CD4-positive, alpha-beta T cell treated with Interleukin-21 for 1 hour (primary cell): ENCODE data around the gene LRRC36.
"Not testable (repeated sequence)": the region's sequence is repeated elsewhere in the genome, so short reads cannot be mapped to it uniquely, and the experiment has no call there.

ENCODE experiments used
- DNase-seq: peaks from one replicate; pipeline ENCODE4 v3.0.0-alpha.2; 2020

Gene LRRC36

DNA sequence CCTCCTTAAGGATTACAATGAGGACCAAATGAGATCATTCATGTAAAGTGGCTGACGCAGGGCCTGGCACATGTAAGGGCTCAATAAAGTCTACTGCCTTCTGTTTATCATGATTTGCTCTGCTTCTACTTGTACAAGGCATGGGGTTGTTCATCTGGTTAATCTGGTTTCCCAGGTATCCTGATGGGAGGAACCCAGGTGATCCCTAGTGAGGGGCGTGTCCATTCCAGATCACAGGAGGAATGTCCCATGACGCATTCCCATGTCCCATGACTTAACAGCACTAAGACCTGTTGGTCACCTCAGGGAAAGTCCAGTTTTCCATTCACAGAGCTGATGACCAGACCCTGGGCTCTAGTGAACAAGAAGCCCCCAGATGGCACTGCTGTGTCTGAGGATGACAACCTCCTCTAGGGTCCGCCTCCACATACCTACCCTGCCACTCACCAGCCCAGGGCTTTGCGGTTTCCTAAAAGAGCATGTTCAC is 78.2 kb downstream of the LRRC36 start:
- no peak for DNase-seq

DNA sequence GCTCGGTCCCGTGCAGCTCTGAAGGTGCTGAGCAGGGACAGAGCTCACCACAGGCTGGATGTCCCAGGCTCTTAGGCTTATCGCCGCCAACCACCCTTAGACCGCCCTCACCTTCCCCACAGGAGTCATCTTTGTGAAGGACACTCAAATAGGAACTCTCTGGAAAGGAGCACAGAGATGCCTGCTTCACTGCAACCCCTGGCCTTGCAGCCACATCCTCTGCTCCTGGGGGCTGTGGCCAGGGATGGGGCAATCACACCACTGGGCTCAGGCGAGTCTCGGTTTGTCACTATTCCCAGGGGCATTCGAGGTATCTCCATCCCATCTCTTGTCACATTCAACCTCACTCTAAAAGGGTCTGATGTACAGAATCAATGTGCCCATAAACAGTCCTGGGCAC is 78.7 kb downstream of the LRRC36 start:
- no peak for DNase-seq

DNA sequence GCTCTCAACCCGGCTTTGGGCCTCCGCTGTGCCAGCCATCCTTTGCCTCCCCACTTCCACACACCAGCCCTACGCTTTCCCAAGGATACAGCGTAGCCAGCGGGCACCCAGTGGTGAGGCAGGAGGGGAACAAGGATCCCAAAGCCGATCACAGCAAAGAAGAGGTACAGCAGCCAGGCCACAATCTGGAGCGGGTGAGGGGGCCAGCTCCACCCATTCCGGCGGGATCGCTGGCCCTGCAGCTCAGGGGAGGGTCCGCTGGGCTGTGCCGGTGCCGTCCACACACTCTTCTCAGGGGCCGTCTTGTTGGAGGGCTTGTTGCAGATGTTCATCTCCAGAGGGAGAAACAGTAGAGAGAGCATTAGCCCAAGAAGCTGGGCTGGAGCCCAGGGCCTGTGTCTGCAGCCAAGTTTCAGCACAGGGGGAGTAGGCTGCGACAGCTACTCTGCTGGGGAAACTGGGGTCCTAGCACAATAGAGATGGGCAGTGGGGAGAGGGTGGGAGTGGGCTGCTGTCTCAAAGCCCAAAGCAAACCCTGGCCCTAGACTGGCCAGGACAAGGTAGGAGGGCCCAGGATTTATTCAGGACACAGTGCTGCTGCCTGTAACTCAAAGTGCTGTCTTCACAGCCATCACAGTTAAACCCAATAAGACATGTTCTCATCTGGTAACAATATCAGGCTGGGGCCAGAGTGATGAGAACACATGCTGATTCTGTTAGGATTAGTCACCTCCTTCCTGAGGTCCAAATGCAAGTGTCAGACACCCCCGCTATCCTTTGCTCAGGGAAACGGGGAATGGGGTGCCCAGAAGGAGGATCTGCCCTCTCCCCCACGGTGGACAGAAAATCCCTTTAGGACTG is 79.7 kb downstream of the LRRC36 start:
- no peak for DNase-seq

DNA sequence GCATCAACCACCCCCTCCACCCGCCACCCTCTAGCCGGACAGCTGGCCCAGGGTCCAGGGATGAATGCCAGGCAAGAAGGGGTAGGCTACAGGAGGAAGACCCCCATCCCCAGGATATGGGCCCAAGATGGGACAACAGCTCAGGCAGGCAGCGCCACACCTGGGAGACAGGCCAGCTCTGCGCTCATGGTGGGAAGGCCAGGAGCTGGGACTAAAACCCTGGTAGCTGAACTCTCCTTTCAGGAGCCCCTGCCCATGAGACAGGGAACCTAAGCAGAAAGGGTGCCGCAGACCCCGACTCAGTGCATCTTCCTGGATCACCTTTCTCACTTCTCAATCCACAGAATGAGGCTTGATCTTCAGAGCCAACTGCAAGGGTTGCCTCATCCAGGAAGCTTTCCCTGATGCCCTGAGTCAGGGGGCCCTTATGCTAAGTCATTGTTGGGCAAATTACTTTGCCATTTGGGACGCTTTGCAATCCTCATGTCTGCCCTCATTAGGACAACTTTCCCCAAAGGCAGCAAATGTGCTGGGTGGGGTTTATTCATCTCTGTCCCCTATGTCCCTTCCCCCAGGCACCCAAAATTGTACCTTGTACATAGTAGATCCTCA is 80.7 kb downstream of the LRRC36 start:
- DNase-seq = no peak

DNA sequence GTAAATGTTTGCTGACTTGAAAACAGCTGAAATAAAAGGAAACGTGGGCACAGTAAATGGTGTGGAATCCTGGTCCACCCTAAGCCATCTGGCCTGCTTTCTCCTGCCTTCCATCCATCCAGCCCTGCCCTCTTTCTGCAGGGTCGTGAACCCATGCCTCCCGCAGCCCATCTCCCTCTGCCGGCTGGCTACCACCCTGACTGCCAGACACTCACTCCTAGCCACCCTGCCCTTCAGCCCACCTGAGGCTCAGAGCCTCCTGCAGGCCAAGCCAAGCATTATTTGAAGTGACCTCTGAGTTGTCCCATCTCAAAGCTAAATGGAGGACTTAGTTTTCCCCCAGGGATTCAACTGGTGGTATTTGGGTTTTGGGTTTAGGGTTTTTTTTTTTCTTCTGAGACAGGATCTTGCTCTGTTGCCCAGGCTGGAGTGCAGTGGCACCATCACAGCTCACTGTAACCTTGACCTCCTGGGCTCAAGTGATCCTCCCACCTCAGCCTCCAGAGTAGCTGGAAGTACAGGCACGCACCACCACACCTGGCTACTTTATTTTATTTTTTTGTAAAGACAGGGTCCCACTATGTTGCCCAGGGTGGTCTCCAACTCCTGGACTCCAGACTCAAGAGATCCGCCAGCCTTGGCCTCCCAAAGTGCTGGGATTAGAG is 81.3 kb downstream of the LRRC36 start:
- DNase-seq = no peak

DNA sequence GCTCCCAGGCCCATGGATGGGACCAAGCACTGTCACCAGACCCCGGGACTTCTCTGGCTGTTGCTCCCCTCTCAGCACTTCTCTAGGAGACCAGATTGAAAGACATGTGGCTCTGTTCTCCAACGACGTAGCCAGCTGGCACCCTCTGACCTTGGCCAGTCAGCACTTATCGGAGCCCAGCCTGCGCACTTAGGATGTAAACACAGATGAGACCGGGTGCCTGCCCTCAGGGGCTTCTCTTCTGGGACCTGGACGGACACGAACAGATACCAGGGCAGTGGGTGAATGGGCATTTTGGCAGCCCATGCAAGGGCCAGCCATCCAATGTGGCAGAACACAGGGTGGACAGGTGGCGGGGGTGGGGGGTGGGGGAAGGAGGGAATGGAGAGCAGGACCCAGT is 83.0 kb downstream of the LRRC36 start:
- no peak for DNase-seq

DNA sequence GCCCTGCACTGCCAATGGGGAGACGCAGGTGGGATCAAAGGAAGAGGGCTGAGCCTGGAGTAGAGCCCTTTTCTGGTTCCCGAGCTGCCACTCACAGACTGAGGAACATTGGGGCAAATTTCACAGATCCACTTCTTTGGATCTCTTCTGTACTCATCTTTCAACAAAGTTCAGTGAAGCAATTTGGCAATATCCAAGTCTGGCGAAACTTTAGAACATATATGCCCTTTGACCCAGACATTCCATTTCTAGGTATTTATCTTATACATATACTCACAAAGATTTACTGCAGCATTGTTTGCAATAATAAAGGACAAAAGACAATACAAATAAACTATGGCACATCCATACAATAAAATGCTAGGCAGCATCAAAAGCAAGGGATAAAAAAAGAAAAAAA is 84.7 kb downstream of the LRRC36 start:
- no peak for DNase-seq

DNA sequence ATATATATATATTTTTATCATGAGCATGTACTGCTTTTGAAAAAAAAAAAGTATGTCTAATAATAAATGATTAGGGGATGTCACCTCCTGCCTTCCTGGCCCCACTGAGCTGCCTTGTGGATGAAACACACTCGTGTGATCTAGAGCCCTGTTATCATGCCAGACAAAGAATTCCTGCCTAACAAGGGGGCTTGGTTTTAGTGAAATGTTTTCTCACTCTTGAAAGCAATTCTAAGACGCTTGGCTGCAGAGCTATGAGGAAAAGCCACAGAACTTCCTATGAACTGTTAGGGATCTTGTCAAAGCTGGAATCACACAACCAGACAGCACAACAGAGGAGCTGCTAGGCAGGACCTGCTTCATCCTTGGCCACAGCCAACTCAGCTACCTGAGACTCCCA is 85.7 kb downstream of the LRRC36 start:
- DNase-seq = no peak

DNA sequence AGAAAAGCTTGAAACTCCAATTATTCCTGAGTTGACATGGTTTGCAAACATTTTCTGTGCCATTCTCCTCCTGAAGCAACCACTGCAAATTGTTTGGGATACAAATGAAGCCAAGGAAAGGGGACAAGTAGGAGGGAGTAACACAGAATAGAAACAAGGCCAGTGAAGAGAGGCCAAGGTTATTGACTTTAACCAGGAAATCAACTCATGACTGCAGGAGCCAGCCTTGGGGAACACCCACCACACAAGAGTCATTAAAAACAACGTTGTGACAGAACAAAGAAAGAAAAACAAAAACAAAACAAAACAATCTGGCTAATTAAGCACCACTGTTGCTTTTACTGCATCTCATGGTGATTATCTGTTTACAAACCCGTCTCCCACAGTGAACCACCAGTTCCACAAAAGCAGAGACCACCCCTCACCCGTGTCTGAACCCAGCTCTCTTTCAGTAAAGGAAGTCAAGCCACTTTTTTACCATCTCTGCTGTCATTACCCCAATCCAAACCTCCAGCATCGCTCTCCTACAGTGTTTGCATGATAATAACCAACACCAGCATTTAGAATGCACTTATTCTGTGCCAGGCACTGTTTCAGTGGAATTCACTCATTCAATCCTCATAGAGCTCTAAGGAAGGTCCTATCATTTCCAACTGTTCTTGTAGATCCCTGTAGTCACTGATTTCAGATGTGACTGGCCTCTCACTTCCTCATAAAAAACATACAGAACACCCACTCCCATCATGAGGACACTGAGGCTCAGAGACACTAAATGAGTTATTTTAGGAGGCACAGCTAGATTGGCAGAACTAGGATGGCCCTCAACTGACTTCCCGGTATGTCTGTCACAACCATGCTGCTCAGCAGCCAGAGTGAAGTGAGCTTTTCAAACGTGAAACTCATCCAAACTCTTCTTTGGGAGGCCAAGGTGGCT is 87.6 kb downstream of the LRRC36 start:
- no peak for DNase-seq

DNA sequence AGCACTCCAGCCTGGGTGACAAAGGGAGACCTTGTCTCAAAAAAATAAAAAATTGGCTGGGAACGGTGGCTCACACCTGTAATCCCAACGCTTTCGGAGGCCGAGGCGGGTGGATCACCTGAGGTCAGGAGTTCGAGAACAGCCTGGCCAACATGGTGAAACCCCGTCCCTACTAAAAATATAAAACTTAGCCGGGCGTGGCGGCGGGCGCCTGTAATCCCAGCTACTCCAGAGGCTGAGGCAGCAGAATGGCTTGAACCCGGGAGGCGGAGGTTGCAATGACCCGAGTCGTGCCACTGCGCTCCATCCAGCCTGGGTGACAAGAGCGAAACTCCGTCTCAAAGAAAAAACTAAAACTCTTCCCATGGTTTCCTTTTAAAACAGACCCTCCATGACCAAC is 88.8 kb downstream of the LRRC36 start:
- DNase-seq = not testable (repeated sequence)

DNA sequence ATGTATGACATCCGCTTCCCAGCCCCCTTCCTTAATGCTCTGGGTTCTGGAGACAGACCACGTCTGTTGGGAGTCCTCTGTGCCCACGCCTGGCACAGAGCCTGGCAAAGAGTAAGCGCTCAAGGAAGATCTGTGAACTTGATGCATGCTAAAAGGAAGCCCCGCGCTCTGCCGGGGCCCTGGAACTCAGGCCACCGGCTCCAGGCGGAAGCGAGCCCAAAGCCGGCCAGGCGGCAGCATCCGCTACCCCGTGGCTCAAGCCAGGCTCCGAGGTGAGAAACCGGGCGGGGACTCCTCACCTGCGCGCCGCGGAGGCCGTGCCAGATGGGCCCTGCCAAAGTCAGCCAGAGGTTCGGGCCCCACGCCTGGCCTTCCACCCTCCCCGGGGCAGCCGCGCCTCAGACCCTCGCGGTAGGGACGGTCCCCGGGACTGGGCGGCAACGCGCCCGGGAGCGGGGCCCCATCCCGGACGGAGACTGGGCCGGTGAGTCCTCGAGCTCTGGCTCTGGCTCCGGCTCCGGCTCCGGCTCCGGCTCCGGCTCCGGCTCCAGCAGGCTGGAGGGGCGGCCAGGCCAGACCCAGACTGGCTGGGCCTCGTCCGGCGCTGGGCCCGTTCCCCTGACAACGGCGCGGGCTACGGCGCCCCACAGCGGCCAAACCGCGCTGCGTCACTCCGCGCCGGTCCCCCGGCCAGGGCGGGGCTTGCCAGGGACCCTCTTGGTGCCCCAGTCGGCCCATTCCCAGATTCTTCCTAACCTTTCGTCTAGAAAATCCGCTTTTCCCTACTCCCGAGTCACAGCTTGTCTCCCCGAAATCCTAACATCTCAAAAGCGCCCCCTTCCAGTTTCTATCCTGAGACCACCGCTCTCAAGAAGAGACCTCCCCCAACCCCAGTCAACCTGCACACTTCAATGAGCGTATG is 89.5 kb downstream of the LRRC36 start, which contains the start of gene ZDHHC1:
TSS of gene ZDHHC1 (minus strand) at position 606 of the 922 bp plus-strand sequence. CDS start 8,702 bp downstream, outside the sequence.
- DNase-seq = peak; percentile 47

DNA sequence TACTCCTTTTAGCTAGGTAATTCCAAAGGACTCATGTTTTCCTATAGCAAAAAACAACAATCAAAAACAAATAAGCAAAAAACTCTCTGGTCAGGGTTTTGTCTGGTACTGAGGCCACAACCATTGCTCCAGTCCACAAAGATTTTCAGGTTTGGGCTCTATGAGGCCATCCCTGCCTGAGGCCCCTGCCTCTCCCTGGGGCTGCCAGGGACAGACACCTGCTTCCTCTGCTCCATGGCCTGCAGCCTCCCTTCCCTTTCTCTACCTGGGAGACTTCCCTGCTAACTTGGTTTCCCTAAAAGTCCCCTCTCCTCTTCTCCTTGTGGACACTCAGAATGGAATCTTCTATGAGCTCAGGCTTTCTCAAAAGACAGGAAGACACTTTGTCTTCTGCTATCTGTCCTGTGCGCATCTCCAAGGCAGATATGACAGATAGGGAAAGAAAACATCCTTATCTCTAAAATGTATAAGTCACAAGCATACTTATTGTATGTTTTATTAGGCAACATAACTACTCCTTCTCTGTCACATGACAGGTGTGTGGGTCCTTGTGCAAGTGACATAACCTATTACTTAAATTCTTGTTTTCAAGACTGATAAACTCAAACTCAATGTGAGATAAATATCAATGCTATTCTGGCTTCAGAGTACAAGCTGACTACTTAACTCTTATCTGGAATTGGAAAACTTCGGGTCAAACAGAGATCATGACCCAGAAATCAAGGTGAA is 90.9 kb downstream of the LRRC36 start:
- DNase-seq = no peak

DNA sequence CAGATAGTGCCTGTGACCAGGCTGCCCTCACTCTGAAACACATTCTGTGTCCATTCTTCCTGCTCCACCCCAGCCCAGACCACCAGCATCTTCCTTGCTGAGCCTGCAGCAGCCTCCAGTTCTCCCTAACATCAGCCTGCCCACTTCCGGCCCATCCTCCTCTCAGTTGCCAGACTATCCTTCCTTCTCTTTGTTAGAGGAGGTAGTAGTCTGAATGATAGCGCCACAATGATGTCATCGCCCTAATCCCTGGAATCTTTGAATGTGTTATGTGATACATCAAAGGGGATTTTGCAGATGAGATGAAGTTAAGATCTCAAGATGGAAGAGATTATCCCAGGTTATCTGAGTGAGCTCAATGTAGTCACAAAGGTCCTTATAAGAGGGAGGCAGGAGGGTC is 92.9 kb downstream of the LRRC36 start:
- DNase-seq = no peak

DNA sequence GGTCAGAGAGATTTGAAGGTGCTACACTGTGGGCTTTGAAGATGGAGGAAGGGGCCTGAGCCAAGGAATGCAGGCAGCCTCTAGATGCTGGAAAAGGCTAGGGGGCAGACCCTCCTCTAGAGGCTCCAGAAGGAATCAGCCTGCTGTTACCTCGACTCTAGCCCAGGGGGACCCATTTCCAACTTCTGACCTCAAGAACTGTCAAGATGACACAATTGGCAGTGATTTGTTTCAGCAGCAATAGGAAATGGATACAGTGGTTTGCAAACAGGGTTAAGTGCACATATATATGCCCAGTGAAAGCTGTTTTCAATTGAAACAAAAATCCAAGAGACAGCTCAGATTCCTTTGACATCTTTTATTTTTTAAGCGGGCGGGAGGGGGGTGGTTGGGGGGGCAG is 93.3 kb downstream of the LRRC36 start:
- DNase-seq = no peak

DNA sequence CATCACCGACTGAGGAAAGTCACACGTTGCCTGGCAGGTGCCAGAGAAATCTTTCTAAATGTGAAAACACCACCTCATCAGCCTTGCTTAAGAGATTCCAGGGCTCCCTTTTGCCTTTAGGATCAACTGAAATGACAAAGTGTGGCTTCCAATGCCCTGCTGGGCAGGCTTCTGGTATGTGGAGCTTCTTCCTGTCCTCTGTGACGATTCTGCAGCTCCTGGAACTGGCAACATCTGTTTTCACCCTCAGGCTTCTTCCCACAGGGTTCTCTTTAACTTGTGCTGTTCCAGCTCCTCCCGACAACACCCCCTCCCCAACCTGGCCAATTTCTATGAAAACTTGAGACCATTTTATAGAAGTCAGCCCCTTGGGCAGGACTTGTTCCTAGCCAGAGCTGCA is 94.4 kb downstream of the LRRC36 start:
- DNase-seq = no peak

DNA sequence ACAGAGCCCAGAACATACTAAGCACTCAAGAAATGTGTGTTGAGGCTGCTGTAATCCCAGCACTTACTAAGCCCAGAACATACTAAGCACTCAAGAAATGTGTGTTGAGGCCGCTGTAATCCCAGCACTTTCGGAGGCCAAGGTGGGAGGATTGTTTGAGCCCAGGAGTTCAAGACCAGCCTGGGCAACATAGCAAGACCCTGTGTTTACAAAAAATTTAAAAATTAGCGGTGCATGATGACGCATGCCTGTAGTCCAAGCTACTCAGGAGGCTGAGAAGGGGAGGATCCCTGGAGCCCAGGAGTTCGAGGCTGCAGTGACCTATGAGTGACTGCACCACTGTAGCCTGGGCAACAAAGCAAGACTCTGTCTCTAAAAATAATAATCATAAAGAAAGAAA is 96.4 kb downstream of the LRRC36 start:
- DNase-seq = no peak

DNA sequence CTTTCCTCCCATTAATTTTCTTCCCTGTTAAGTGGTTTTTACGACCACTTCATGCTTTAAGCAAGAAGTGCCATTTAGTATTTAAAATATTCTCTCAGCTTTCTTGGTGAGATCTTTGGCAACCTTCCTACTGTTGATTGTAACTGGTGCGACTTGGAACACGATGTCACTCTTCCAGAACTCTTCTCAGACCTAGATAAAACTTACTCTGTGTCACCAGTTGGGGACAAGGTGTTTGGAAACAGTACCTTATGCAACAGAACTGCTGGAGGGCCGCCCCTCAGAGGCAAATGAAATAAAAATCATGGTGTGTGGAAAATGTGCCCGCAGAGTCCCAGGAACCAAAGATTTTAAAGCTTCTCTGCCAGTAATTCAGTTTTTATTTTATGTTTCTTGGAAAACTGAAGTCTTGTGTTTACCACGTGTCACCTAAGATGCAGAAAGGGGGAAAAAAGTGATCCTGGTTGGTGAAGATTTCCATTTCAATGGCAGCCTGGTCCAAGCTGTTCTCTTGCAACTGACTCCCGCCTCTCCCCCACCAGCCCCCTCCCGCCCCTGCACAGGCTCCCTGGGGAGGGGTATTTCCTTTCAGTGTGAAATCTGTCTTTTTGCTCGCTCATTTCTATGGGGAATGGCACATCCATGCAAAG is 97.1 kb downstream of the LRRC36 start:
- no peak for DNase-seq

DNA sequence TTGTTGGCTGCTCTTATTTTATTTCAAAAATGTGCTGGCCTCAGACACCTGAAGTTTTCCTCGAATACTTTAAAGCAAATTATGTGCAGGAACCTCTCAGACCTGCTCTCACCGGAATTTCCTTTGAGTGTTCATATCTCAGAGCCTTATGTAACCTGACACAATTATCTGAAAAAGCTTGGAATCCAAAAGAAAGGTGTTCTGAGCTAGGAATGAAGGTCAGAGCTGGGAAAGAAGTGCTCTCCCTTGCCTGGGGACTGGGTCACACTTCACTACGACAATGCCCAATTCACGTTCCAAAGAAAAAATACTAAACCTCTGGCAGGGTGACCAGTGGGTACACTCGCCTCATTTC is 97.6 kb downstream of the LRRC36 start:
- DNase-seq = no peak

DNA sequence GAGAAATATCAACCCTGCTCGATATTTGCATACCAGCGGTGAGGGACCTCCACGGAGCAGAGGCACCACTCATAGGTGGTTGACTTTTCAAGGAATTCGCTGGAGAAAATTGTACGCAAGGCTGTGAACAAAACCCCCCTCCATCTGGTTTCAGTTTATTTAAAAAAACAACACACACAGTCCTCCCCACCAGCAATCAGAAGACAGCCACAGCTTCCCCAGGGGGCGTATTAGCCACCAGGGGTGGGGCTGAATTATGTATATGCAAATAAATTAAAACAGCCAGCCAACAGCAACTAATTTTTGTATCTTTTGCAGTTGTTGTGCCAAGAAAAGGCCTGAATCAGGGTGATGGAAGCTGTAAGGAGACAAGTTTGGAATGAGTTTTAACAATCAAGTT is 98.4 kb downstream of the LRRC36 start:
- DNase-seq = no peak

DNA sequence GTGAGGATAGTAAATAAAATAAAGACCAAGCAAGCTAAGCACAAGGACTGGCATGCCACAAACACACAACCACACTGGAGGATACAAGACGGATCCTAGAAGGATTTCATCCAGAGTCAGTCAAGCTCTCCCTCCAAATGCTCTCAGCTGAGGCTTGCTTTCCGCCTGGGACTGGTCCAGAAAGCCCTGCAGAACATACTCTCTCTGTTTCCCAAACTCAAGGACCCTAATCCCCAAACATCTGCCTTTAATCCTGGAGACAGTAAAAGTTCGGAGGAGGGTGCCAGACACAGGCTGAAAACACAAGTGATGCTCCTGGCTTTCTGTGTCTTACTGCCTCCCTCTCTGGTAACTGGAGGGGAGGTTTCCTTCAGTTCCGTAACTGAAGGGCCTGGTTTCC is 99.0 kb downstream of the LRRC36 start:
- no peak for DNase-seq
